H9 (cell line): Measurements from ENCODE around the gene NRXN3. TPM values are rescaled to one million over a fixed set of nuclear protein-coding genes. Genes with fewer than 3 reads are reported as not detected.

Experiments
- DNase-seq: peaks from one replicate; pipeline ENCODE4 v3.0.0-alpha.2; 2017
- H2AFZ ChIP-seq: one replicate; pipeline ENCODE4 v1.6.1; 2013; ENCODE audit warnings: mild to moderate bottlenecking, low read length, control low read depth, moderate library complexity
- H2AK5ac ChIP-seq: 2 replicates; pipeline ENCODE4 v1.6.1; 2013; ENCODE audit warnings: low read length, control low read depth, mixed read lengths; ENCODE audit not compliant: insufficient read length
- H2BK120ac ChIP-seq: one replicate; pipeline ENCODE4 v1.6.1; 2013; ENCODE audit warnings: low read depth, mild to moderate bottlenecking, low read length, control low read depth, inconsistent platforms; ENCODE audit not compliant: poor library complexity, severe bottlenecking
- H2BK12ac ChIP-seq: 2 replicates; pipeline ENCODE4 v1.6.1; 2013; ENCODE audit warnings: low read length, control low read depth, mixed read lengths, low read depth; ENCODE audit not compliant: insufficient read length
- H2BK15ac ChIP-seq: 2 replicates; pipeline ENCODE4 v1.6.1; 2013; ENCODE audit warnings: low read depth, low read length, control low read depth
- H2BK20ac ChIP-seq: one replicate; pipeline ENCODE4 v1.6.1; 2013; ENCODE audit warnings: low read depth, mild to moderate bottlenecking, low read length, control low read depth, inconsistent platforms; ENCODE audit not compliant: poor library complexity, severe bottlenecking
- H2BK5ac ChIP-seq: 2 replicates; pipeline ENCODE4 v1.6.1; 2013; ENCODE audit warnings: low read length, control low read depth, mixed read lengths; ENCODE audit not compliant: insufficient read length
- H3K14ac ChIP-seq: 2 replicates; pipeline ENCODE4 v1.6.1; 2013; ENCODE audit warnings: low read length, control low read depth; ENCODE audit not compliant: insufficient read depth
- H3K18ac ChIP-seq: 2 replicates; pipeline ENCODE4 v1.6.1; 2013; ENCODE audit warnings: low read depth, mild to moderate bottlenecking, mixed read lengths, low read length, control low read depth; ENCODE audit not compliant: insufficient read length
- H3K23ac ChIP-seq: 2 replicates; pipeline ENCODE4 v1.6.1; 2013; ENCODE audit warnings: low read length, control low read depth, mixed read lengths, low read depth; ENCODE audit not compliant: insufficient read length
- H3K23me2 ChIP-seq: 2 replicates; pipeline ENCODE4 v1.6.1; 2013; ENCODE audit warnings: low read depth, mild to moderate bottlenecking, mixed read lengths, low read length, control low read depth; ENCODE audit not compliant: insufficient read length, poor library complexity, severe bottlenecking
- H3K27ac ChIP-seq: 2 replicates; pipeline ENCODE4 v1.5.1; 2013; ENCODE audit warnings: low read length, control low read depth, mixed read lengths, low read depth; ENCODE audit not compliant: insufficient read length
- H3K27me3 ChIP-seq: 2 replicates; pipeline ENCODE4 v1.6.1; 2013; ENCODE audit warnings: low read length, control low read depth, inconsistent platforms; ENCODE audit not compliant: insufficient read depth
- H3K4ac ChIP-seq: 2 replicates; pipeline ENCODE4 v1.6.1; 2013; ENCODE audit warnings: low read depth, mild to moderate bottlenecking, control low read depth, inconsistent platforms, low read length, moderate library complexity
- H3K4me1 ChIP-seq: 2 replicates; pipeline ENCODE4 v1.6.1; 2013; ENCODE audit warnings: low read length, control low read depth, inconsistent platforms; ENCODE audit not compliant: insufficient read depth
- H3K4me2 ChIP-seq: 2 replicates; pipeline ENCODE4 v1.6.1; 2013; ENCODE audit warnings: low read length, control low read depth, mixed read lengths; ENCODE audit not compliant: insufficient read length, insufficient read depth
- H3K56ac ChIP-seq: 2 replicates; pipeline ENCODE4 v1.6.1; 2013; ENCODE audit warnings: low read depth, mild to moderate bottlenecking, mixed read lengths, low read length, control low read depth; ENCODE audit not compliant: insufficient read length
- H3K79me1 ChIP-seq: 2 replicates; pipeline ENCODE4 v1.6.1; 2013; ENCODE audit warnings: low read depth, mild to moderate bottlenecking, moderate library complexity, low read length, control low read depth, inconsistent platforms; ENCODE audit not compliant: insufficient read depth, poor library complexity, severe bottlenecking
- H3K79me2 ChIP-seq: 2 replicates; pipeline ENCODE4 v1.6.1; 2013; ENCODE audit warnings: low read length, control low read depth, inconsistent platforms; ENCODE audit not compliant: insufficient read depth
- H3K9ac ChIP-seq: 2 replicates; pipeline ENCODE4 v1.6.1; 2013; ENCODE audit warnings: low read length, control low read depth, mixed read lengths; ENCODE audit not compliant: insufficient read length; ENCODE audit errors: extremely low read depth
- H3K9me3 ChIP-seq: one replicate; pipeline ENCODE4 v1.6.1; 2013; ENCODE audit warnings: low read depth, low read length, inconsistent platforms; ENCODE audit not compliant: control insufficient read depth
- H3T11ph ChIP-seq: one replicate; pipeline ENCODE4 v1.6.1; 2013; ENCODE audit warnings: mild to moderate bottlenecking, low read length, control low read depth, inconsistent platforms
- H4K20me1 ChIP-seq: one replicate; pipeline ENCODE4 v1.6.1; 2013; ENCODE audit not compliant: control insufficient read depth, insufficient read length, insufficient read depth
- H4K5ac ChIP-seq: 2 replicates; pipeline ENCODE4 v1.6.1; 2013; ENCODE audit warnings: low read depth, mild to moderate bottlenecking, mixed read lengths, low read length, control low read depth; ENCODE audit not compliant: insufficient read length
- H4K8ac ChIP-seq: replicated peaks from 2 replicates; pipeline ENCODE4 v1.6.1; 2013; ENCODE audit warnings: low read length, control low read depth, mixed read lengths, low read depth; ENCODE audit not compliant: insufficient read length
- H4K91ac ChIP-seq: 2 replicates; pipeline ENCODE4 v1.6.1; 2013; ENCODE audit warnings: low read depth, mild to moderate bottlenecking, moderate library complexity, mixed read lengths, low read length, control low read depth; ENCODE audit not compliant: insufficient read length
- H3K27ac Mint-ChIP-seq, 3 experiments: 2 replicates in 2 of 3; 3 replicates in 1 of 3; pipeline ENCODE4 v1.8.0; 2020 to 2021; ENCODE audit warnings: mixed read lengths in 3 of 3, mild to moderate bottlenecking in 1 of 3, moderate library complexity in 1 of 3
- H3K27me3 Mint-ChIP-seq: 2 replicates; pipeline ENCODE4 v1.8.0; 2021; ENCODE audit warnings: low read depth, mild to moderate bottlenecking, moderate library complexity, mixed read lengths
- H3K36me3 Mint-ChIP-seq, 3 experiments: 2 replicates in 2 of 3; 3 replicates in 1 of 3; pipeline ENCODE4 v1.8.0; 2020 to 2021; ENCODE audit warnings: low read depth in 3 of 3, mixed read lengths in 3 of 3; ENCODE audit not compliant: insufficient read depth in 1 of 3
- H3K4me1 Mint-ChIP-seq, 2 experiments: 2 replicates each; pipeline ENCODE4 v1.8.0; 2020; ENCODE audit warnings: mixed read lengths in 2 of 2
- H3K4me3 Mint-ChIP-seq, 2 experiments: 2 replicates in 1 of 2; 3 replicates in 1 of 2; pipeline ENCODE4 v1.8.0; 2020 to 2021; ENCODE audit warnings: mild to moderate bottlenecking in 2 of 2, mixed read lengths in 2 of 2, moderate library complexity in 1 of 2
- H3K9me3 Mint-ChIP-seq, 2 experiments: 2 replicates in 1 of 2; 3 replicates in 1 of 2; pipeline ENCODE4 v1.8.0; 2020; ENCODE audit warnings: mild to moderate bottlenecking in 2 of 2, mixed read lengths in 2 of 2, moderate library complexity in 1 of 2
- CTCF ChIP-seq: fragments of 200-600 bp; sonication (generic); conservative IDR thresholded peaks from 3 replicates; pipeline ENCODE4 v1.8.0; 2021; ENCODE audit warnings: antibody characterized with exemption, mild to moderate bottlenecking
- WGBS: extraction: QIAGEN DNeasy Blood & Tissue Kit; methylation state at CpG from one replicate; pipeline ENCODE4 v1.1.7; 2013; ENCODE audit warnings: missing lambda C conversion rate, low lambda C conversion rate, mixed read lengths; ENCODE audit not compliant: insufficient read length; ENCODE audit errors: extremely low coverage; 5-methylcytosine and 5-hydroxymethylcytosine counted together
- total RNA-seq: library from RNA; stranded (reverse); gene quantifications from 2 replicates; pipeline ENCODE4 v1.2.1, GENCODE V29; 2021

Gene NRXN3
- total RNA-seq, 1 experiment from 2014 or later: 1.8 TPM

DNA sequence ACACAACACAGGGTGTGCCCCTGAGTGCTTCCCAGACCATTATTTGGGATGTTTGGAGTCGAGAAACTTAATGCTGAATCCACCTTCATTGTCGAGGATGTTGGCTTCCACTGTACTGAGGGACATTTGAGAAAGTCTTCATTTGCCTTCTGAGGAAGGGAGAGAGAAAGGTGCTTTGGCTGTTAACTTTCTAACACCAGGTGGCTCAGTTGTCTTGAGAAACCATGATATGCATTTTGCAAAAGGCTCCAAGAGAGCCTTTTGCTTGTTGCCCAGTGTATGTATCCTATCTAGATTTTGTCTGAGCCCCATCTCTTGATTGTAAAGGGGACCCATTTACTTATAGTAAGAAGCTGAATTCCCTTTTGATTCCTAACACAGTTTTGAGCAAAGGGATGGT lies 28.6 kb upstream of the NRXN3 start:
- H3K4ac ChIP-seq: no peak overlapping the region

More for the DNA sequence above, 28.6 kb upstream of the NRXN3 start:
- Histone ChIP-seq H3K14ac (no peak overlapping the region), H3K9ac (no peak overlapping the region), H3T11ph (no peak overlapping the region), H2BK15ac (no peak overlapping the region), H4K5ac (no peak overlapping the region), H2BK20ac (no peak overlapping the region), H3K79me2 (no peaks in the 10 kb centered on the region), H3K27me3 (no peaks in the 10 kb centered on the region), H2AK5ac (no peak overlapping the region), H3K4me1 (no peaks in the 10 kb centered on the region), H3K18ac (no peak overlapping the region), H3K23me2 (no peaks in the 10 kb centered on the region), H4K91ac (no peak overlapping the region), H3K56ac (no peak overlapping the region), H3K4me2 (no peak overlapping the region), H4K20me1 (no peaks in the 10 kb centered on the region), H2AFZ (no peak overlapping the region), H3K9me3 (no peaks in the 10 kb centered on the region), H3K27ac (no peak overlapping the region), H2BK5ac (no peak overlapping the region), H4K8ac (no peak overlapping the region), H2BK12ac (no peak overlapping the region), H3K23ac (no peak overlapping the region), H2BK120ac (no peak overlapping the region), H3K79me1 (no peaks in the 10 kb centered on the region)
- Mint-ChIP-seq H3K4me3 (no peak overlapping the region), H3K4me1 (no peaks in the 10 kb centered on the region), H3K36me3 (no peaks in the 10 kb centered on the region), H3K27me3 (no peaks in the 10 kb centered on the region), H3K9me3 (no peaks in the 10 kb centered on the region), H3K27ac (no peak overlapping the region)
- 0 out of 3 replicates have a peak, but pooled peaks have one; percentile 20 for TF ChIP-seq CTCF
- no CpG with 5 or more reads among the region's 2 CpGs for WGBS
- DNase-seq: no peak
